Measurements from ENCODE around the gene TCF23. TPM values are rescaled to one million over a fixed set of nuclear protein-coding genes. Genes with fewer than 3 reads are reported as not detected.

The TCF23 gene
- not detected for polyA plus RNA-seq (2013, experiment 1 of 2)
- polyA plus RNA-seq (2013, experiment 2 of 2), result not detected

GRCh38 chr2:27148801-27149439 is at the start of gene TCF23:
TCF23 (plus strand) TSS chr2:27149004; CDS start chr2:27149134, 130 bp downstream.
- Histone ChIP-seq H2BK12ac (ENCODE audit: low read length in 2 of 2) (no peak within 1 kb of the TSS), H3K23ac (ENCODE audit: low read length in 2 of 2) (no peak within 1 kb of the TSS), H3K36me3 (ENCODE audit: control insufficient read depth in 1 of 2, insufficient read depth in 2 of 2, low read depth in 1 of 2, low read length in 2 of 2) (no peaks in the 10 kb centered on the region), H3K4me3 (ENCODE audit: insufficient read depth in 1 of 2, low read depth in 1 of 2, low read length in 2 of 2) (no peak within 1 kb of the TSS), H3K4ac (ENCODE audit: low read depth in 1 of 2, low read length in 2 of 2) (no peak within 1 kb of the TSS), H2BK5ac (ENCODE audit: low read depth, low read length, poor library complexity, severe bottlenecking) (peak within 1 kb of the TSS; percentile 25), H3K4me1 (ENCODE audit: control insufficient read depth, insufficient read depth, low read depth, low read length) (peaks cover 2% of the 10 kb centered on the region), H3K9me3 (ENCODE audit: control insufficient read depth, low read length) (no peaks in the 10 kb centered on the region), H2BK120ac (ENCODE audit: low read depth, low read length) (no peak within 1 kb of the TSS), H2AK5ac (ENCODE audit: low read length, severe bottlenecking) (no peak within 1 kb of the TSS), H3K27ac (ENCODE audit: low read length, poor library complexity, severe bottlenecking) (no peak within 1 kb of the TSS), H2AFZ (ENCODE audit: low read depth, low read length) (no peak within 1 kb of the TSS), H2BK15ac (ENCODE audit: low read depth, poor library complexity, severe bottlenecking) (no peak within 1 kb of the TSS), H3K79me1 (replicated peaks; ENCODE audit: low read length, poor library complexity, severe bottlenecking) (no peaks in the 10 kb centered on the region), H3K4me2 (ENCODE audit: low read length, poor library complexity, severe bottlenecking) (no peak within 1 kb of the TSS), H3K9ac (ENCODE audit: low read length) (no peak within 1 kb of the TSS), H4K8ac (ENCODE audit: low read length) (no peak within 1 kb of the TSS), H3K27me3 (ENCODE audit: control insufficient read depth in 1 of 2, insufficient read depth in 1 of 2, low read length in 2 of 2) (peaks cover 23 to 26% of the 10 kb centered on the region in 2 experiments), H3K14ac (ENCODE audit: low read length in 2 of 2) (peak within 1 kb of the TSS in 1 of 2 experiments; percentile 79), H4K91ac (ENCODE audit: low read length) (no peak within 1 kb of the TSS), H3K18ac (ENCODE audit: low read depth in 1 of 2, low read length in 2 of 2) (no peak within 1 kb of the TSS)
- 85% methylated on average over 12 of the region's 12 CpGs for WGBS
- DNase-seq, result no peak

- Histone ChIP-seq H3K14ac (ENCODE audit: low read length in 2 of 2) (peak overlapping the region in 1 of 2 experiments; percentile 23), H3K23ac (ENCODE audit: low read length in 2 of 2) (no peak overlapping the region), H3K27ac (ENCODE audit: low read length, poor library complexity, severe bottlenecking) (no peak overlapping the region), H3K18ac (ENCODE audit: low read depth in 1 of 2, low read length in 2 of 2) (no peak overlapping the region), H4K8ac (ENCODE audit: low read length) (no peak overlapping the region), H3K4me2 (ENCODE audit: low read length, poor library complexity, severe bottlenecking) (no peak overlapping the region), H2AK5ac (ENCODE audit: low read length, severe bottlenecking) (no peak overlapping the region), H2BK15ac (ENCODE audit: low read depth, poor library complexity, severe bottlenecking) (no peak overlapping the region), H4K91ac (ENCODE audit: low read length) (no peak overlapping the region), H2BK5ac (ENCODE audit: low read depth, low read length, poor library complexity, severe bottlenecking) (no peak overlapping the region), H3K4ac (ENCODE audit: low read depth in 1 of 2, low read length in 2 of 2) (no peak overlapping the region), H3K36me3 (ENCODE audit: control insufficient read depth in 1 of 2, insufficient read depth in 2 of 2, low read depth in 1 of 2, low read length in 2 of 2) (no peaks in the 10 kb centered on the region), H3K4me1 (ENCODE audit: control insufficient read depth, insufficient read depth, low read depth, low read length) (peaks cover 7% of the 10 kb centered on the region), H2AFZ (ENCODE audit: low read depth, low read length) (no peak overlapping the region), H3K9ac (ENCODE audit: low read length) (no peak overlapping the region), H3K79me1 (replicated peaks; ENCODE audit: low read length, poor library complexity, severe bottlenecking) (no peaks in the 10 kb centered on the region), H3K4me3 (ENCODE audit: insufficient read depth in 1 of 2, low read depth in 1 of 2, low read length in 2 of 2) (no peak overlapping the region), H3K9me3 (ENCODE audit: control insufficient read depth, low read length) (no peaks in the 10 kb centered on the region), H2BK120ac (ENCODE audit: low read depth, low read length) (no peak overlapping the region), H2BK12ac (ENCODE audit: low read length in 2 of 2) (no peak overlapping the region), H3K27me3 (ENCODE audit: control insufficient read depth in 1 of 2, insufficient read depth in 1 of 2, low read length in 2 of 2) (peaks cover 9 to 38% of the 10 kb centered on the region in 2 experiments)
- no peak for DNase-seq
- WGBS, result 85% methylated on average over 16 of the region's 19 CpGs
These were observed 49.4 kb upstream of the TCF23 start for GRCh38 chr2:27099334-27099955.

DNA sequence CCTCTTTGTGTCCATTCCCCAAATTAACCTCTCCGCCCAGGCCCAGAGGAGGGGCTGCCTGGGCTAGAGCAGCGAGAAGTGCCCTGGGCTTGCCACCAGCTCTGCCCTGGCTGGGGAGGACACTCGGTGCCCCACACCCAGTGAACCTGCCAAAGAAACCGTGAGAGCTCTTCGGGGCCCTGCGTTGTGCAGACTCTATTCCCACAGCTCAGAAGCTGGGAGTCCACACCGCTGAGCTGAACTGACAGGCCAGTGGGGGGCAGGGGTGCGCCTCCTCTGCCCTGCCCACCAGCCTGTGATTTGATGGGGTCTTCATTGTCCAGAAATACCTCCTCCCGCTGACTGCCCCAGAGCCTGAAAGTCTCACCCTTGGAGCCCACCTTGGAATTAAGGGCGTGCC is 48.8 kb upstream of the TCF23 start:
- no peak overlapping the region for H2AK5ac ChIP-seq (ENCODE audit: low read length, severe bottlenecking)
- H3K9ac ChIP-seq (ENCODE audit: low read length), result no peak overlapping the region
- H3K27ac ChIP-seq (ENCODE audit: low read length, poor library complexity, severe bottlenecking), result no peak overlapping the region
- no peaks in the 10 kb centered on the region for H3K36me3 ChIP-seq (ENCODE audit: control insufficient read depth in 1 of 2, insufficient read depth in 2 of 2, low read depth in 1 of 2, low read length in 2 of 2)
- no peak overlapping the region for H3K4me2 ChIP-seq (ENCODE audit: low read length, poor library complexity, severe bottlenecking)
- H3K14ac ChIP-seq (ENCODE audit: low read length in 2 of 2), result no peak overlapping the region
- no peak overlapping the region for H2BK12ac ChIP-seq (ENCODE audit: low read length in 2 of 2)
- no peak overlapping the region for H2AFZ ChIP-seq (ENCODE audit: low read depth, low read length)
- no peak overlapping the region for H3K4ac ChIP-seq (ENCODE audit: low read depth in 1 of 2, low read length in 2 of 2)
- H3K4me3 ChIP-seq (ENCODE audit: insufficient read depth in 1 of 2, low read depth in 1 of 2, low read length in 2 of 2), result no peak overlapping the region
- H3K23ac ChIP-seq (ENCODE audit: low read length in 2 of 2), result no peak overlapping the region
- 76% methylated on average over 10 of the region's 10 CpGs for WGBS
- peaks cover 9 to 41% of the 10 kb centered on the region in 2 experiments for H3K27me3 ChIP-seq (ENCODE audit: control insufficient read depth in 1 of 2, insufficient read depth in 1 of 2, low read length in 2 of 2)
- no peak overlapping the region for H2BK5ac ChIP-seq (ENCODE audit: low read depth, low read length, poor library complexity, severe bottlenecking)
- no peak for DNase-seq
- H3K79me1 ChIP-seq (replicated peaks; ENCODE audit: low read length, poor library complexity, severe bottlenecking), result no peaks in the 10 kb centered on the region
- H2BK15ac ChIP-seq (ENCODE audit: low read depth, poor library complexity, severe bottlenecking), result no peak overlapping the region
- H3K18ac ChIP-seq (ENCODE audit: low read depth in 1 of 2, low read length in 2 of 2), result no peak overlapping the region
- H2BK120ac ChIP-seq (ENCODE audit: low read depth, low read length), result no peak overlapping the region
- no peak overlapping the region for H4K8ac ChIP-seq (ENCODE audit: low read length)
- peaks cover 7% of the 10 kb centered on the region for H3K4me1 ChIP-seq (ENCODE audit: control insufficient read depth, insufficient read depth, low read depth, low read length)
- H4K91ac ChIP-seq (ENCODE audit: low read length), result no peak overlapping the region
- H3K9me3 ChIP-seq (ENCODE audit: control insufficient read depth, low read length), result no peaks in the 10 kb centered on the region

DNA sequence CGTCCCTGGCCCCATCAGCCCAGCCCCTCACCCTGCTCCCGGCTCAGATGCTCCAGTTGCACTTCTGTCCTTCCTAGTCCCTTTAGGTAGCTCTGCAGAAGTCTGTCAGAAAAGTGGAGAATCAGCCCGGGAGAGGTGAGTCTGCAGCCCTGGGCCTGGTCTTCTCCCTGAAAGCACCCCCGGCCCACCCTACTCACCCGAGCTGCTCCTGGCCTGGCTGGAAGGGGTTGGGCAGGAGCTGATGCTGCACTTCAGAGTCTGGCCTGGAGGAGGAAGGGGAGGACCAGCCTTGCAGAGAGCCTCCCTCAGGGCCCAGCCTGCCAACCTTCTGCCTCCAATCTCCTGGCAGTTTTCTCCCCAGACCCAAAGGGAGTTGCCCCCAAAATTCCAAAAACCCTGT is 46.5 kb upstream of the TCF23 start:
- peaks cover 12 to 55% of the 10 kb centered on the region in 2 experiments for H3K27me3 ChIP-seq (ENCODE audit: control insufficient read depth in 1 of 2, insufficient read depth in 1 of 2, low read length in 2 of 2)
- WGBS, result 90% methylated on average over 5 of the region's 5 CpGs

More for the DNA sequence above, 46.5 kb upstream of the TCF23 start:
- Histone ChIP-seq H3K23ac (ENCODE audit: low read length in 2 of 2) (no peak overlapping the region), H3K79me1 (replicated peaks; ENCODE audit: low read length, poor library complexity, severe bottlenecking) (no peaks in the 10 kb centered on the region), H2AK5ac (ENCODE audit: low read length, severe bottlenecking) (no peak overlapping the region), H3K4me3 (ENCODE audit: insufficient read depth in 1 of 2, low read depth in 1 of 2, low read length in 2 of 2) (peak overlapping the region in 1 of 2 experiments; percentile 12), H3K36me3 (ENCODE audit: control insufficient read depth in 1 of 2, insufficient read depth in 2 of 2, low read depth in 1 of 2, low read length in 2 of 2) (no peaks in the 10 kb centered on the region), H2BK15ac (ENCODE audit: low read depth, poor library complexity, severe bottlenecking) (no peak overlapping the region), H4K91ac (ENCODE audit: low read length) (no peak overlapping the region), H4K8ac (ENCODE audit: low read length) (no peak overlapping the region), H2BK5ac (ENCODE audit: low read depth, low read length, poor library complexity, severe bottlenecking) (no peak overlapping the region), H2BK12ac (ENCODE audit: low read length in 2 of 2) (no peak overlapping the region), H2BK120ac (ENCODE audit: low read depth, low read length) (no peak overlapping the region), H3K4me1 (ENCODE audit: control insufficient read depth, insufficient read depth, low read depth, low read length) (peaks cover 3% of the 10 kb centered on the region), H3K14ac (ENCODE audit: low read length in 2 of 2) (no peak overlapping the region), H3K9ac (ENCODE audit: low read length) (no peak overlapping the region), H2AFZ (ENCODE audit: low read depth, low read length) (no peak overlapping the region), H3K27ac (ENCODE audit: low read length, poor library complexity, severe bottlenecking) (no peak overlapping the region), H3K18ac (ENCODE audit: low read depth in 1 of 2, low read length in 2 of 2) (no peak overlapping the region), H3K4me2 (ENCODE audit: low read length, poor library complexity, severe bottlenecking) (no peak overlapping the region), H3K9me3 (ENCODE audit: control insufficient read depth, low read length) (no peaks in the 10 kb centered on the region), H3K4ac (ENCODE audit: low read depth in 1 of 2, low read length in 2 of 2) (no peak overlapping the region)
- DNase-seq, result no peak
